ENCODE results near the gene ZNF726.

GRCh38 chr19:23956051-23956450, 41.4 kb downstream of the ZNF726 start:
- TF ChIP-seq FOXA1 (IDR thresholded peaks at IDR 0.05) (no peak), BHLHE40 (IDR thresholded peaks at IDR 0.05; ENCODE audit: borderline replicate concordance) (no peak), SP1 (IDR thresholded peaks at IDR 0.05) (no peak), NFRKB (IDR thresholded peaks at IDR 0.05) (no peak)
